Measurements from ENCODE around the gene CCDC182.

The CCDC182 gene

DNA sequence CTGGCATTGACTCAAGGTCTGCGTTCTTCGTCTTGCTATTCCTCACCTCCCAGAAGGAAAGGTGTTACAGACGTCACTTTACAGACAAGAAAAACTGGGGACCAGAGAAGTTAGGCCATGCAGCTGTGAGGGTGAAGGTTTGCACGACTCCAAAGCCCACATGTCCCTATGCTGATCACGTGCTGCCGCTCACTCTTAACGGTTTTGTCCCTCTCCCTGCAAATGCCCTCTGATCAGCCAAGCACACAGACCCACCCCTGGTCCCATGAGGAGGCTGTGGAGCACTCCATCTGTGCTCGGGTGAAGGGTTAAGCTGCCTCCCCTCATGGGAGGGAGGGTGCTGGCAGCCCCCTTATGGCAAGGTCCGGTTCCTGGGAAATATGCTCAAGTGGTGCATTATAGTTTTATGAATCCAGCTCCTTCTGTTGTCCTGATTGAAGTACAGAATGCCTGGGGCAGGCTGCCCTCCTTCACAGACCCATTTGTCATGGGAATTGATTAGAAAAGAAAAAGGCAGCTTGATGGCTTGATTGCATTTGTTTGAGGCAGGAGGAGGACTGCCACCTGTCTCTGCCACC, 18.8 kb downstream of the CCDC182 start:
- no peak for DNase-seq

DNA sequence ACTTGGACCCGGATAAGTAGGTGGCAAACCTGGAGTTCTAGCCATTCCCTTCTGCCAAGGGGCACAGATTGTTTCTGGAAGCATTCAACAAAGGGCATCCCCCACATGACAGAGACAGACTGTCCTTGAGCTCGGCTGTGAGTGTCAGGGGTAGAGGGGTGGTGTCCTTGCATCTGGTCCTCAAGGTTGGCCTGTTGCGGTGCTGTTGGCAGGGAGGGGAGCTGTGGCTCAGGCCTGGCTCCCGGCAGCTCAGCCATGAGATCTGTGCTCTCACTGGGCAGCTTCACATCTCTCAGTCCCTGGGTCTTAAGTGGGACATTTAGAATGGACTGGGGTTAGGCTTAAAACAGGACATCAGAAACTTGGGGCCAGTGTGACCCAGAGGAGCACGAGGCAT, 20.4 kb downstream of the CCDC182 start:
- DNase-seq, result no peak

DNA sequence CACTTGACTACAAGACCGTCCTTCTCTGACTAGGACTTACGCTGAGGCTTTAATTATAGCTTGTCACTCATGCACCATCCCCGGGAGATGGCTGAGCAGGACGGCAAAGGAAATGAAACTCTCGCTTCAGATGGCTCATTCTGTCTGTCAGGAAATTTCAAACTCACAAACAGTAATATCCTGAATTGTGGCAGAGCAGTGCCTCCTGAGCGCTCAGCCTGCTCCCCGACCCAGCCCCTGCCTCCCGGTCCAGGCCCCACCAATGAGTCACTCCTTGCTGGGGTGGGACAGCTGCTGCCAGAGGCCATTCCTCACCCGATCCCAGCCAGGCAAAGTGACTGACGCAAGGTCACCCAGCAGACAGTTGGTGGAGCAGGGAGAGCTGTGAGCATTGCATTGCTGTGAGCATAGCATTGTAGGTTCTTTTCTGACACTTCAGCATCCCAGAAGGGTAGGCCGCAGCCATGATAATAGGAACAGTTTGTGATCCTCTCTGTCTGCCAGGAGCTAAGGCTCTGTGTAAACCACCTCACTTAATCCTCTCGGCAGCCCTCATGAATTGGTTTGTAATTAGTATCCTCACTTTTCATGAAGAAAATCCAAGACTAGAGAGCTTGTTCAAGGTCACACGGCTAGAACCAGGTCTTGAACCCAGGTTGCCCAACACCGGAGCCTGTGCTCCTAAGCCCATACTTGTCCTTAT, 20.9 kb downstream of the CCDC182 start:
- peak; percentile 97 for DNase-seq

DNA sequence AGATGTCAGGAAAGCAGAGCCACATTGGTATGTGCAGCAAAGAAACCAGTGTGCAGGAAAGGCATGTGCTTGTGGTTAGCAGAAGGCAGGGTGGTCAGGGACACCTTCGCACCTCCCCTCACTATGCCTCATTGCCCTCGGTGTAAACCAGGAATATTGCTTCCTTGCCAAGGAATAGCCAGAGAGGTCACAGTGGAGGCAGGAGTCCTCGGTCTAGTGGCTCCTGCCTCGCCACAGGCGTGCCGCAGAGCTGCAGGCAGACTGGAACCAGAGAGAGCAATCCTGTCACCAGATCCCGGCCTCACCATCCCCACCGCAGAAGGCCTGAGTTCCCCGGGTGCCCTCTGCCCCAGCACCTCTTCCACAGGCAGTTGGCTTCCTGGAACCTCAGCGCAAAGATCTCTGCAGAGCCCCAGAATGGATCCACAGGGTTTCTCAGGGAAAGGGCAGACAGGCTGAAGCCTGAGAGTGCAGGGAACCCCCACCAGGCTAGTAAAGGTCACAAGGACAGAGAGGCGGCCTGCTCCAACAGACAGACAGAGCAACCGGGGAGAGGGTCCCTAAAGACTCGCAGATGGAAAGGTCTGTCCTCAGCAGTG, 21.6 kb downstream of the CCDC182 start:
- peak; percentile 72 for DNase-seq

DNA sequence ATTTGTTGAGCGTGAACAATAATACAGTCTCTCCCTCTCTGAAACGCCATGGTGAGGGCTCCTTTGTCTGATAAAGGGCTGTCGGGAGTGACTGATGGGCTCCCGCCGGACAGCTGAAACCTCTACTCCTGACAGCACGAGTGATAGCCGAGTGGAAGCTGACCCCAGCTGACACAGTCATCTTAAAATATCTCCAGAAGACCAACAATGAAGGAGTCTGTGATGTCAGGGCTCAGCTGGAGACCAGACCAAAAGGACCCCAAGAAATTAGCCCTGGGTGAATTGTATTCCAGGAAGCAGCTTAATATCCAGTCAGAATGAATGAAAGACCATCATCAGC, 22.4 kb downstream of the CCDC182 start:
- DNase-seq, result no peak

GRCh38 chr17:57721967-57722703, 23.0 kb downstream of the CCDC182 start:
- DNase-seq, result no peak

DNA sequence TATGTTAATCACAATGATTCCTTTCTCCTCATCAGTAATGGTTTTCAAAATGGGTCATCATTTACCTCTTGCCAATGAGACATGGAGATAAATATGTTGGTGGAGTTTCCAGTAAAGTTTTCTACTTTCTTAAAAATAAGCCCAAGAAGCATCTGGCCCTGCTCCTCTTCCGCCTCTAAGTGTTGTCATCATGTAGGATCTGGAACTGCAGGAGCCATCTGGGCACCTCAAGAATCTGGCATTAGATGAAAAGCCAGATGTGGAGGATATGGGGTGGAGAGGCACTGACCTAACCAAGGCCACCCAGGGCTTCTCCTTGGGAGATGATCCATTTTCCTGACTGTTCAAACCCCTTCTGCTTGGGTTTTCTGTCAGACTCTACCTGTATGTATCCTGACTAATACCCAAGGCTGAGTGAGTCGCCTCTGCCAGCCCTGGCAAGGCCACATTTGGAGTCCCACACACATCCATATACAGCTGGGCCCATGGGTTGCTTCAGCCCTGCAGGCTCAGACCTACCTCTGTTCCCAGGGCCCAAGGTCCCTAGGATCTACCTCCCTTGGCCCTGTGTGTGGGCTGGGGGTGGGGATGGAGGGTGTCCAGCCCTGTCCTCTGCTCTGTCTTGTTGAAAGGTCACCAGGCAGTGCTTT, 24.6 kb downstream of the CCDC182 start:
- DNase-seq, result no peak

- no peak for DNase-seq
These were observed 26.2 kb downstream of the CCDC182 start for GRCh38 chr17:57718878-57719277.

GRCh38 chr17:57715981-57716380, 29.1 kb downstream of the CCDC182 start:
- DNase-seq, result peak; percentile 13

DNA sequence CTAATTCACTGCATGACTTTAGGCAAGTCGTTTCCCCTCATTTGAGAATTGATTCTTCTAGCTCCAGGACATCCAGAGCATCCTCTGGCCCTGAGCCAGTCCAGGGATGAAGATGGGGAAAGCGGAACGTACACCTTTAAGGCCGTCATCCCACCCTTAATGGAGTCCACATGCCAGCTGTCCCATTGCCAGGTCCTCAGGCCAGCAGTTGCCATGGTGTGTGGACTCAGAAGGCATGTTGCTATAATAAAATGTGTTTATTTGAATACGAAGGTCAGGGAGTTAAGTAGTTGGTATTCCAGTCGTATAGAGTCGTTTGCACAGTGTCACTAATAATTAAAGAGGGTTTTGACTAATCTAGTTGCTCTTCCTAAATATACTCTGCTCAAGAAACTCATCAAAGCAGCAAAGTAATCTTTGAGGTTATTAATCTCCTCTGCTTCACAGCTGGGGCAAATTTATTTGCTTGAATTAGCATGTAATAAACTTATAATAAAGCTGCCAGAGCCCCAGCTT, 30.4 kb downstream of the CCDC182 start:
- peak; percentile 46 for DNase-seq

DNA sequence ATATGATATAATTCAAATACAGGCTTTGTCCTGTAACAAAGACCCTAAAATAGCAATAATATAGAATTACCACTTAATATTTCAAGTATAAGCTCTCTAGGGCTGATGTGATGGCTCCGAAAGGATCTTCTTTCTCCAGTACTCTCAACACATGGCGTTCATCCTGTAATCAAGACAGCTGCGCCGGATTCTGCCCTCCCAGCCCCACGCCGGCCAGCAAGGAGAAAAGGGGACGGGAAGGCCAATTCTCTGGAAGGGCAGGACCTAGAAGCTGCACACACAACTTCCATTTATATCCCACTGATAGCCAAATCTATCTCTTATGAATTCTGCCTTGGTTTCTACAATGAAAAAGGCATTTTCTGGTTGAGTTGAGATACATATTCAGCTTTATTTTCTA, 32.0 kb downstream of the CCDC182 start:
- DNase-seq, result peak; percentile 27

- peak; percentile 63 for DNase-seq
These were observed 36.7 kb downstream of the CCDC182 start for GRCh38 chr17:57708410-57708809.

GRCh38 chr17:57707892-57708291, 37.2 kb downstream of the CCDC182 start:
- peak; percentile 88 for DNase-seq

GRCh38 chr17:57706761-57707160, 38.3 kb downstream of the CCDC182 start:
- peak; percentile 43 for DNase-seq

- DNase-seq, result peak; percentile 43
These were observed 39.0 kb downstream of the CCDC182 start for GRCh38 chr17:57705921-57706695.

- DNase-seq, result no peak
These were observed 40.7 kb downstream of the CCDC182 start for GRCh38 chr17:57704448-57704847.

GRCh38 chr17:57703273-57703672, 41.8 kb downstream of the CCDC182 start:
- DNase-seq, result no peak

GRCh38 chr17:57701124-57701523, 44.0 kb downstream of the CCDC182 start:
- no peak for DNase-seq

DNA sequence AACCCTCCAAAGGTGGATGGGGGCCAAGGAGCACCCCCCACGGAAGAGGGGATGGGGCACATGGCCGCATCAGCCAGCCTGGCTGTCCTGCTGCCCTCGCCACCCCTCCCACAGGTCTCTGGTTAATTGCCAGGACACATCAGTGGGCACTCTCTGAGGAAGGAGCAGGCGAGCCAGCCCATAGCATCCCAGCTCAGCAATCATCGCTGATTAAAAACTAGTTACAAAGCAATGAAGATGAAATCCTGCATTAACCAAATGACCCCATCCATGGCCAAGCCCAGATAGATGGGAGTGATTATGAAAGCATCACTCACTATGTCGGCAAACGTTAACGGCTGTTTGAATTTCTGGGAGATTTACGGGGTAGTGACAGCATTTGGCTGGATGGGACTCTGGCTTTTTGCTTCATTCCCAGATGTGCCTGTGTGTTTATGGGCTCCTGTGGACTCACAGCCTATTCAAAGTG, 45.3 kb downstream of the CCDC182 start:
- peak; percentile 60 for DNase-seq

- peak; percentile 87 for DNase-seq
These were observed 47.0 kb downstream of the CCDC182 start for GRCh38 chr17:57697891-57698711.

DNA sequence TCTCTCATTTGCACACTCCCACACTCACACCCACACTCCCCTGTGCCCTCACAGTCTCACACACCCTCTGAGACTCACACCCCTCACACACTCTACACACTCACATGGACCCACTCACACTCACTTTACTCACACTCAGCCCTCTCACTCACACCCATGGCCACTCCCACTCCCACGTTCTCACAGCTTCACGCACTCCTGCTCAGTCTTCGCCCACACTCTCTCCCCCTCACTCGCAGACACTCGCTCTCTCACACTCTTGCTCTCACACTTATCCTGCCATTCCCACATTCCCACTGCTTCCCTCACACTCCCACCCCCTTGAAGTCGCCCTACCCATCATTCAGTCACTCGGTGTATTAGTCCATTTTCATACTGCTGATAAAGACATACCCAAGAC, 47.9 kb downstream of the CCDC182 start:
- DNase-seq, result no peak
